Upper lobe of left lung (tissue), 4 donors: ENCODE measurements around the gene ITGA2.

Experiments used
- POLR2A ChIP-seq, 4 donors: fragments of 450-650 bp; IDR thresholded peaks; one replicate each; pipeline ENCODE4 v1.5.1; 2016 to 2017; ENCODE audit warnings: antibody characterized with exemption in 4 of 4, mild to moderate bottlenecking in 2 of 4
- POLR2AphosphoS5 ChIP-seq, 2 donors: sonication (generic); formaldehyde crosslinking; IDR thresholded peaks; one replicate each; pipeline ENCODE4 v1.5.1; 2017; ENCODE audit warnings: antibody characterized with exemption in 2 of 2
- TF ChIP-seq, protein P1 (sequence below), 6 experiments: fragments of 450-650 bp in 4 of 6; fragments of 200-600 bp in 2 of 6; sonication (generic) in 2 of 6; IDR thresholded peaks; one replicate each; pipeline ENCODE4 v1.5.1; 2016 to 2019; ENCODE audit warnings: antibody characterized with exemption in 6 of 6

DNA sequence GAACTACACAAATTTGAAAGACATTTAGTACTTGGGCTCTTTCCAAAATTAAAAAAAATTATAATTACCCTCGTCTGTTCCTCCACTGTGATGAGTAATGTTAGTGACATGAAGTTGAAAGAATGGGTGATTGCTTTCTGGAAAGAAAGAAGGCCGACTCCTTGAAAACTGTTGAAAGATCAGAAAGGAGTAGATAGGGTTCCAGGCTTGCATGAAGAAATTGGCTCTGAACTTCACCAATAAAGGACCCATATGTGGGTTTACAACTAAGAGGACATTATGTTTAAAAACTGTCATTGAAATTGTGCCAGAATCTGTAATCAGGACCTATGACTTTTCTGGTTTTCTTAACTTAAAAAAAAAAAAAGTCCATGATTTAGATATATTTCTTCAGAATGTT lies 141.1 kb downstream of the ITGA2 start:
- TF ChIP-seq, protein P1, sequence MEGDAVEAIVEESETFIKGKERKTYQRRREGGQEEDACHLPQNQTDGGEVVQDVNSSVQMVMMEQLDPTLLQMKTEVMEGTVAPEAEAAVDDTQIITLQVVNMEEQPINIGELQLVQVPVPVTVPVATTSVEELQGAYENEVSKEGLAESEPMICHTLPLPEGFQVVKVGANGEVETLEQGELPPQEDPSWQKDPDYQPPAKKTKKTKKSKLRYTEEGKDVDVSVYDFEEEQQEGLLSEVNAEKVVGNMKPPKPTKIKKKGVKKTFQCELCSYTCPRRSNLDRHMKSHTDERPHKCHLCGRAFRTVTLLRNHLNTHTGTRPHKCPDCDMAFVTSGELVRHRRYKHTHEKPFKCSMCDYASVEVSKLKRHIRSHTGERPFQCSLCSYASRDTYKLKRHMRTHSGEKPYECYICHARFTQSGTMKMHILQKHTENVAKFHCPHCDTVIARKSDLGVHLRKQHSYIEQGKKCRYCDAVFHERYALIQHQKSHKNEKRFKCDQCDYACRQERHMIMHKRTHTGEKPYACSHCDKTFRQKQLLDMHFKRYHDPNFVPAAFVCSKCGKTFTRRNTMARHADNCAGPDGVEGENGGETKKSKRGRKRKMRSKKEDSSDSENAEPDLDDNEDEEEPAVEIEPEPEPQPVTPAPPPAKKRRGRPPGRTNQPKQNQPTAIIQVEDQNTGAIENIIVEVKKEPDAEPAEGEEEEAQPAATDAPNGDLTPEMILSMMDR (IDR thresholded peaks at IDR 0.05), result no peak
- TF ChIP-seq POLR2A (IDR thresholded peaks at IDR 0.05), result no peak
- TF ChIP-seq POLR2AphosphoS5 (IDR thresholded peaks at IDR 0.05), result no peak
